Mucosa of descending colon (tissue), 3 donors: ENCODE data around the gene VPS37B. TPM values are rescaled to one million over a fixed set of nuclear protein-coding genes. Genes with fewer than 3 reads are reported as not detected.
A peak's percentile ranks its signal among the peaks of the same experiment; 100 is the strongest.

Source experiments
- ATAC-seq: fragments of 200-7000 bp; cut with Tn5 transposase; one replicate; pipeline ENCODE4 v1.9.1; 2020; ENCODE audit warnings: mild to moderate bottlenecking, moderate library complexity
- DNase-seq, 3 donors: peaks; one replicate each; pipeline ENCODE4 v3.0.0-alpha.2; 2020
- H3K36me3 ChIP-seq: fragments of 200-600 bp; one replicate; pipeline ENCODE4 v1.8.0; 2021; ENCODE audit warnings: low read depth, mild to moderate bottlenecking
- H3K4me1 ChIP-seq: fragments of 200-600 bp; one replicate; pipeline ENCODE4 v1.8.0; 2021; ENCODE audit warnings: low read depth, mild to moderate bottlenecking
- H3K4me3 ChIP-seq: fragments of 200-600 bp; one replicate; pipeline ENCODE4 v1.8.0; 2021; ENCODE audit warnings: mild to moderate bottlenecking
- H3K9me3 ChIP-seq: fragments of 200-600 bp; one replicate; pipeline ENCODE4 v1.8.0; 2021; ENCODE audit warnings: mild to moderate bottlenecking
- intact Hi-C, 2 donors: fragments of 100-400 bp; cut with DNase I in 1 of 2; cut with micrococcal nuclease in 1 of 2; formaldehyde crosslinking; loops; one replicate each; pipeline versions ENCODE4 v1.11.0 to v1.11.1; 2022; cut with DNase I, micrococcal nuclease
- total RNA-seq, 3 donors: library from RNA; stranded (reverse); fragmentation: NEBNext Ultra II Directional in 2 of 3; extraction: Animal tissue kit (Norgen Biotek cat#: 25700) in 2 of 3; gene quantifications; one replicate each; pipeline versions ENCODE4 v1.2.1 to v1.2.4, GENCODE V29; 2021 to 2023
- TF ChIP-seq, protein P1 (sequence below): fragments of 200-600 bp; IDR thresholded peaks from one replicate; pipeline ENCODE4 v1.8.0; 2022; ENCODE audit warnings: antibody characterized with exemption, mild to moderate bottlenecking
- donor health status: DM: no; HTN: no; CAD: no; lungs with moderate emphysema.
- donor health status: DM: no; HTN: no; CAD: no.
- donor health status: DM: no; HTN: yes; CAD: no.

The VPS37B gene
- total RNA-seq, 3 donors from 2014 or later, result 50.7 to 108 (median 81.8) TPM

DNA sequence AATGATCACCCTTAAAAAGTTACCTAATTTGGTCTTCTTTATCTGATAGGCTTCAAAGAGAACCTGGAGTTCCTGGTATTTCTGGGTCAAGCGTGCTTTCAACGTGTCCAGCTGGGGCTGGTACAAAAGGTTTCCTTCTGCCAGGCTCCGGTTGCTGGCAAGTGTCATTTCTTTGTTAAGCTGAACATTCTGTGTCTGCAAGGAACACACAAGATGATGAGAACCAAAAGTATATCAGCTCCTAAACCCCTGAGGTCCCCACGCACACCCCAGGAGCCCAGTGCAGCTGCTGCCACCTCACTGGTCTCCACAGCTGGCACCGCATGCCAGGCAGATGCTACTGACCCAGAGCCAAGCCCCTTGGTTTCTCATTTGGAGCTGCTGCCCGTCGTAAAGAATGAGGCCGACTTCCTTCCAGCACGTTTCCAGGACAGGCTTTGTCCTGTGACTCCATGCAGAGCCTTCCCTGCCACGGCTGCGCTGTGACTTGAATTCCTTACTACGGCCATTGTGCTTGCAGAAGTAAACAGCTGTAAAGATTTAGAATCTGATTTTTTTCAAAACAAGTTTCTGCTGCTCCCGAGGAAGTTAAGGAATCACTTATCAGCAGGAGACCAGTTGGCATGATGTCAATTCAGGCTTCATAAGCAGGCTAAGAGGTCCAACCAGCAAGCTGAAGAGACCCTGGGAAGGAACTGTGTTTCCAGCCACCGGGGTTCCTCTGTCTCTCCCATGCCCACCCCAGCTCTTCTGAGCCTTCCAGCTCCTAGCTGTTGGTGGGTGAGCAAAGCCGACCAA is 24.9 kb downstream of the VPS37B start:
- no peak overlapping the region for H3K4me3 ChIP-seq
- H3K4me1 ChIP-seq, result peaks cover 82% of the 10 kb centered on the region
- intact Hi-C loops, result no loop called here
- ATAC-seq, result peak; percentile 15
- H3K9me3 ChIP-seq, result no peaks in the 10 kb centered on the region
- peaks cover 11% of the 10 kb centered on the region for H3K36me3 ChIP-seq
- TF ChIP-seq, protein P1, sequence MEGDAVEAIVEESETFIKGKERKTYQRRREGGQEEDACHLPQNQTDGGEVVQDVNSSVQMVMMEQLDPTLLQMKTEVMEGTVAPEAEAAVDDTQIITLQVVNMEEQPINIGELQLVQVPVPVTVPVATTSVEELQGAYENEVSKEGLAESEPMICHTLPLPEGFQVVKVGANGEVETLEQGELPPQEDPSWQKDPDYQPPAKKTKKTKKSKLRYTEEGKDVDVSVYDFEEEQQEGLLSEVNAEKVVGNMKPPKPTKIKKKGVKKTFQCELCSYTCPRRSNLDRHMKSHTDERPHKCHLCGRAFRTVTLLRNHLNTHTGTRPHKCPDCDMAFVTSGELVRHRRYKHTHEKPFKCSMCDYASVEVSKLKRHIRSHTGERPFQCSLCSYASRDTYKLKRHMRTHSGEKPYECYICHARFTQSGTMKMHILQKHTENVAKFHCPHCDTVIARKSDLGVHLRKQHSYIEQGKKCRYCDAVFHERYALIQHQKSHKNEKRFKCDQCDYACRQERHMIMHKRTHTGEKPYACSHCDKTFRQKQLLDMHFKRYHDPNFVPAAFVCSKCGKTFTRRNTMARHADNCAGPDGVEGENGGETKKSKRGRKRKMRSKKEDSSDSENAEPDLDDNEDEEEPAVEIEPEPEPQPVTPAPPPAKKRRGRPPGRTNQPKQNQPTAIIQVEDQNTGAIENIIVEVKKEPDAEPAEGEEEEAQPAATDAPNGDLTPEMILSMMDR, result no peak
- peak; percentile 62 to 65 (median 62) for DNase-seq

DNA sequence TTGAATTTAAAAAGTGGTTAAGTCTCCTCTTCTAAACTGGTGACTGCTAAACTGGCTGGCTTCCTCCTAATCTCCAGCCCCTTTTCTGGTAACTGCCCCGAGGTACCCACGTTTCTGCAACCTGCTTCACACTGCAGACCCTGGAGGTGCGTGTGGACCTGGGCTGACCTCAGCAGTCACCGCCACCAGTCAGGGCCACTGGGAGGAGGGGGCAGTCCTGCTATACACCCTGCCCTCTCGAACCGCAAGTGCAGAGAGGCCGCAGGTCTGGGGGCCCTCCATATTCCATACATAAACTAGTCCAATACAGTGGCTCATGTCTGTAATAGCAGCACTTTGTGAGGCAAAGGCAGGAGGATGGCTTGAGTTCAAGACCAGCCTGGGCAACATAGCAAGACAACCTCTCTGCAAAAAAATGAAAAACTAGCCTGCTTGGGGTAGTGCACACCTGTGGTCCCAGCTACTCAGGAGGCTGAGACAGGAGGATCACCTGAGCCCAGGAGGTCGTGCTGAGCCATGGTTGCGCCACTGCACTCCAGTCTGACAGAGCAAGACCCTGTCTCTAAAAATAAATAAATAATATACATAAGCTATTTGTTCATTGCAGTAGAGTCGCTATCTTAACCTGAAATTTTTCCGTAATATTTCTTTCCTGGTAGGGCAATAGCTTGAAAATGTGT is 25.6 kb downstream of the VPS37B start:
- Histone ChIP-seq H3K4me3 (no peak overlapping the region), H3K9me3 (no peaks in the 10 kb centered on the region), H3K4me1 (peaks cover 77% of the 10 kb centered on the region), H3K36me3 (peaks cover 13% of the 10 kb centered on the region)
- DNase-seq, result peak in 2 of 3 donors; percentile 31 to 52
- intact Hi-C loops, result no loop called here
- ATAC-seq, result no peak
- TF ChIP-seq, protein P1, result no peak

DNA sequence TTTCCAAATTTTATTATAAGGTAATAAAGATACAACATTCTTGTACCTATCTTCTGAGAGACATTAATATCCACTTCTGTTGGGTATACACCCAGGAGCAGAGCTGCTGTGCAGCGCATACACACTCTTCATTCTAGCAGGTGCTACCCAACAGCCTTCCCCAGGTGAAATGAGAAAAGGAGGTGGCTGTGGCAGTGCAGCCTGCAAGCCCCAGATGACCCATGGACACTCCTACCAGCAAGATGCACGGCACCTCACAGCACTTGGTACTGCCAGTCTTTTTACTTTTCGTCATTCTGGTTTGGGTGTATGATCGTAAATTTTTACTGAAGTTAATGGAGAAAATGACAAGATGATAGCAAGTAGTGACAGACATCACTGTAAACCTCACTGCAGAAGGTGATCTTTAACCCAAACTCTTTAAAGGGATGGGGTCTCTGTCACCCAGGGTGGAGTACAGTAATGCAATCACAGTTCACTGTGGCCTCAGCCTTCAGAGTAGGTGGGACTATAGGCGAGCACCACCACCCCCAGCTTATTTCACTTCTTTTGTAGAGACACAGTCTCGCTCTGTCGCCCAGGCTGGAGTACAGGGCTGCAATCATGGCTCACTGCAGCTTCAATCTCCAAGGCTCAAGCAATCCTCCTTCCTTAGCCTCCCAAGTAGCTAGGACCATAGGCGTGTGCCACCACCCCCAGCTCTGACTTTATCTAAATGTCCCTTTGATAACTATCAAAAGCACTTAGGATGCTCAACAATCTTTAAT is 26.5 kb downstream of the VPS37B start:
- H3K9me3 ChIP-seq, result no peaks in the 10 kb centered on the region
- no peak overlapping the region for H3K4me3 ChIP-seq
- peaks cover 69% of the 10 kb centered on the region for H3K4me1 ChIP-seq
- ATAC-seq, result no peak
- H3K36me3 ChIP-seq, result peaks cover 13% of the 10 kb centered on the region
- intact Hi-C loops, result loop anchor here in 1 of 2 donors (10.0 kb wide), 1 partner anchor 365 kb away; the partner anchor contains the start of genes MPHOSPH9 and MTRFR
- TF ChIP-seq, protein P1, result no peak
- peak in 1 of 3 donors; percentile 27 for DNase-seq

DNA sequence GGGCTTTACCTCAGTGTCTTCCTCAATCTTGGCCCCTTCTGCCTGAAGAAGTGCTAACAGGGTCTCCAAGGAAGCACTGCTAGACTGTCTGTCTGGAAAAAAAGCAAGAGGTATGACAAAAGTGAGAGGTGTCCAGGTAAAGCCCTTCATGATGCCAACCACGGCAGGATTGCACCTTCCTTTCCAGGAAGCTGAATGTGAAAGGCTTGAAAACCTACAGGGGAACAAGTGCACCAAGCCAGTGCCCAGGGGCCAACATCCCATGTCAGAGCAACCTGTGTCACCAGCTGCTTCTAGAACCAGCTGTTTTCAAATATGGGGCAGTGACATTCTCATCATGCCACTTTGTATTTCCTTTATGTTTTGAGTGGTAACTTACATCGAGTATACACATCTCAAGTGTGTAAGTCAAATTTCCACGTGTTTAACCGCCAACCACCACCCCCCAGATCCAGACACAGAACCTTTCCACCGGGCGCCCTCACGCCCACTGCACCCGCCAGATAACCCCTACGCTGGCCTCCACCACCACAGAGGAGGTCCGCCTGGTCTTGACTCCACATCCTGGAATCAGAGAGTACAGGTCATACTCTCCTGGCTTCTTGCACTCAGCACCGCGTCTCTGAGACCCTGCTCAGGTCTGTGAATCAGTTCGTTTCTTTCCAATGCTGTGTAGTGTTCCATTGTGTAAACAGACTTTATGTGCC is 27.3 kb downstream of the VPS37B start:
- H3K9me3 ChIP-seq, result no peaks in the 10 kb centered on the region
- H3K36me3 ChIP-seq, result peaks cover 13% of the 10 kb centered on the region
- H3K4me1 ChIP-seq, result peaks cover 64% of the 10 kb centered on the region
- ATAC-seq (no peak), DNase-seq (peak in 2 of 3 donors; percentile 33 to 40)
- intact Hi-C loops, result loop anchor here in 1 of 2 donors (10.0 kb wide), 1 partner anchor 366 kb away; the partner anchor contains the start of genes MPHOSPH9 and MTRFR
- TF ChIP-seq, protein P1, result no peak
- no peak overlapping the region for H3K4me3 ChIP-seq
